ENCODE measurements around the gene ARHGEF12.

The ARHGEF12 gene

DNA sequence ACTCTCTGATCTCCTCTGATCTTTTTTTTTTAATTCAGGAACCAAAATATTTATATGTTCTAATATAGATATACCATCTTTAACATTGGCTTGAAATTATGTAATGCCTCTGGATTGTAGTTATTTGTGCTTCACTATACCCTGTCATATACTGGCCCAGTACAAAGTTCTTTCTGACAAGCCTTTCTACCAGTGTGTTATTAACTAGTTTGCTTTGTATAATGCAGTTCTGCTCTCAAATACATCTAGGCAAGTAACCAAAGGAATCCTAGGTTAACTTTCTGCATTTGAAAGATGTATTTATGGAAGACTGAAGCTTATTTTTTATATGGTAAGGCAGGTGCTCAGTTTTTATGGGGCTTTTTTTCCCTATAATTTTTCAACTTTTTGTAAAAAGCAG is 36.1 kb downstream of the ARHGEF12 start:
- Histone ChIP-seq H3K23ac (ENCODE audit: low read length in 2 of 2) (no peak overlapping the region), H2BK12ac (ENCODE audit: low read length in 2 of 2) (no peak overlapping the region), H3K4me1 (ENCODE audit: control insufficient read depth, insufficient read depth, low read depth, low read length) (peaks cover 3% of the 10 kb centered on the region), H3K36me3 (ENCODE audit: control insufficient read depth in 1 of 2, insufficient read depth in 2 of 2, low read depth in 1 of 2, low read length in 2 of 2) (no peaks in the 10 kb centered on the region), H4K8ac (ENCODE audit: low read length) (no peak overlapping the region), H3K4me3 (ENCODE audit: insufficient read depth in 1 of 2, low read depth in 1 of 2, low read length in 2 of 2) (no peak overlapping the region), H2BK5ac (ENCODE audit: low read depth, low read length, poor library complexity, severe bottlenecking) (no peak overlapping the region), H2BK120ac (ENCODE audit: low read depth, low read length) (no peak overlapping the region), H2AK5ac (ENCODE audit: low read length, severe bottlenecking) (no peak overlapping the region), H3K9me3 (ENCODE audit: control insufficient read depth, low read length) (no peaks in the 10 kb centered on the region), H2BK15ac (ENCODE audit: low read depth, poor library complexity, severe bottlenecking) (no peak overlapping the region), H3K27me3 (ENCODE audit: control insufficient read depth in 1 of 2, insufficient read depth in 1 of 2, low read length in 2 of 2) (no peaks in the 10 kb centered on the region), H3K27ac (ENCODE audit: low read length, poor library complexity, severe bottlenecking) (no peak overlapping the region), H3K9ac (ENCODE audit: low read length) (no peak overlapping the region), H3K4me2 (ENCODE audit: low read length, poor library complexity, severe bottlenecking) (no peak overlapping the region), H4K91ac (ENCODE audit: low read length) (no peak overlapping the region), H3K79me1 (replicated peaks; ENCODE audit: low read length, poor library complexity, severe bottlenecking) (no peaks in the 10 kb centered on the region), H2AFZ (ENCODE audit: low read depth, low read length) (no peak overlapping the region), H3K4ac (ENCODE audit: low read depth in 1 of 2, low read length in 2 of 2) (no peak overlapping the region), H3K14ac (ENCODE audit: low read length in 2 of 2) (no peak overlapping the region), H3K18ac (ENCODE audit: low read depth in 1 of 2, low read length in 2 of 2) (no peak overlapping the region)
- no peak for DNase-seq

DNA sequence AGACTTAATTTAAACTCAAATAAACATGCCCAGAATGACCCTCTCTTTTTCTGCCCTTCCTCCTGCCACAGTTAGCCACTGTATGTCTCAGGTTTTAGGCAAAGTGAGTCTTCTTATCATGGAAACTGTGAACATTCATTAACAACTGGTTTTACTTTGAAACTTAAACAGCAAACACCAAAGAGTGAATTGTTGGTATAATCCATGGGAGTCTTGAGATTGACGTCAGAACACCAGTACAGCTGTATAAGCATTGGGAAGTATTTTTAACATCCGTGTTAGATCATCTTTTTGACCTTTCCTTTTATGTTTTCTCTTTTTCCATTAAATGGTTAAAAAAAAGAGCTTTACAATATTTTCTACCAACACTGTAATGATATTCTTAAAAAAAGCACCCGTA is 38.9 kb downstream of the ARHGEF12 start:
- H3K9me3 ChIP-seq (ENCODE audit: control insufficient read depth, low read length) = peaks cover 4% of the 10 kb centered on the region
- H3K9ac ChIP-seq (ENCODE audit: low read length) = no peak overlapping the region
- no CpG with 5 or more reads among the region's 3 CpGs for WGBS
- no peak overlapping the region for H2BK120ac ChIP-seq (ENCODE audit: low read depth, low read length)
- no peak overlapping the region for H4K91ac ChIP-seq (ENCODE audit: low read length)
- no peak overlapping the region for H3K4ac ChIP-seq (ENCODE audit: low read depth in 1 of 2, low read length in 2 of 2)
- H2BK12ac ChIP-seq (ENCODE audit: low read length in 2 of 2) = no peak overlapping the region
- H3K14ac ChIP-seq (ENCODE audit: low read length in 2 of 2) = no peak overlapping the region
- H3K36me3 ChIP-seq (ENCODE audit: control insufficient read depth in 1 of 2, insufficient read depth in 2 of 2, low read depth in 1 of 2, low read length in 2 of 2) = no peaks in the 10 kb centered on the region
- peak overlapping the region; percentile 73 for H3K27ac ChIP-seq (ENCODE audit: low read length, poor library complexity, severe bottlenecking)
- H2BK5ac ChIP-seq (ENCODE audit: low read depth, low read length, poor library complexity, severe bottlenecking) = no peak overlapping the region
- H2BK15ac ChIP-seq (ENCODE audit: low read depth, poor library complexity, severe bottlenecking) = no peak overlapping the region
- H2AFZ ChIP-seq (ENCODE audit: low read depth, low read length) = no peak overlapping the region
- no peaks in the 10 kb centered on the region for H3K27me3 ChIP-seq (ENCODE audit: control insufficient read depth in 1 of 2, insufficient read depth in 1 of 2, low read length in 2 of 2)
- no peak overlapping the region for H2AK5ac ChIP-seq (ENCODE audit: low read length, severe bottlenecking)
- no peak overlapping the region for H3K4me2 ChIP-seq (ENCODE audit: low read length, poor library complexity, severe bottlenecking)
- no peak overlapping the region for H4K8ac ChIP-seq (ENCODE audit: low read length)
- no peak overlapping the region for H3K23ac ChIP-seq (ENCODE audit: low read length in 2 of 2)
- no peaks in the 10 kb centered on the region for H3K4me1 ChIP-seq (ENCODE audit: control insufficient read depth, insufficient read depth, low read depth, low read length)
- H3K79me1 ChIP-seq (replicated peaks; ENCODE audit: low read length, poor library complexity, severe bottlenecking) = no peaks in the 10 kb centered on the region
- H3K4me3 ChIP-seq (ENCODE audit: insufficient read depth in 1 of 2, low read depth in 1 of 2, low read length in 2 of 2) = no peak overlapping the region
- DNase-seq = no peak
- no peak overlapping the region for H3K18ac ChIP-seq (ENCODE audit: low read depth in 1 of 2, low read length in 2 of 2)

DNA sequence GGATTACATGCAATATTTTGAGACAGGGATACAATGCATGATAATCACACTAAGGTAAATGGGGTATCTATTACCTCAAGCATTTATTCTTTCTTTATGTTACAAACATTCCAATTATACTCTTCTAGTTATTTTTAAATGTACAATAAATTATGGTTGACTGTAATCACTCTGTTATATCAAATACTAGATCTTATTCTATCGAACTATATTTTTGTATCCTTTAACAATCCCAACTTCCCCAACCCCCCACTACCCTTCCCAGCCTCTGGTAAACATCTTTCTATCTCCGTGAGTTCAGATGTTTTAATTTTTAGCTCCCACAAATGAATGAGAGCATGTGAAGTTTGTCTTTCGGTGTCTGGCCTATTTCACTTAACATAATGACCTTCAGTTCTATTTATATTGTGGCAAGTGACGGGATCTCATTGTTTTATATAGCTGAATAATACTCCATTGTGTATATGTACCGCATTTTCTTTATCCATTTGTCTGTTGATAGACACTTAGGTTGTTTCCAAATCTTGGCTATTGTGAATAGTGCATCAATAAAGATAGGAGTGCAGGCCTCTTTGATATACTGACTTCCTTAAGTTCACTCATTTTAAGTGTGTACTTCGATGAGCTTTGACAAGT is 40.5 kb downstream of the ARHGEF12 start:
- H2BK120ac ChIP-seq (ENCODE audit: low read depth, low read length) = no peak overlapping the region
- no peak overlapping the region for H2BK12ac ChIP-seq (ENCODE audit: low read length in 2 of 2)

DNA sequence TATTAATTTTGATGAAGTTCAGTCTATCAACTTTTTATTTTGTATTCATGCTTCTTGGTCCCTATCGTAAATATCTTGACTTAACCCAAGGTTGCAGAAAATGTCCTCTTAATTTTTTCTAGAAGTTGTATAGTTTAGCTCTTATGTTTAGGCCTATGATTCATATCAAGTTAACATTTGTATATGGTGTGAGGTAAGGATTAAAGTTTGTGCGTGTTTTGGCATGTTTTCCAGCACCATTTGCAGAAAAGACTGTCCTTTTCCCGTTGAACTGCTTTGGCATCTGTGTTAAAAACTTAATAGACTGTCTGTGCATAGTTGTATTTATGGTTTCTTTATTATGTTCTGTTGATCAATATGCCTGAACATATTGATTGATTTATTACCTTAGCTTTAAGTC is 42.3 kb downstream of the ARHGEF12 start:
- Histone ChIP-seq H2BK120ac (ENCODE audit: low read depth, low read length) (no peak overlapping the region), H2BK5ac (ENCODE audit: low read depth, low read length, poor library complexity, severe bottlenecking) (no peak overlapping the region), H2BK12ac (ENCODE audit: low read length in 2 of 2) (no peak overlapping the region), H3K36me3 (ENCODE audit: control insufficient read depth in 1 of 2, insufficient read depth in 2 of 2, low read depth in 1 of 2, low read length in 2 of 2) (no peaks in the 10 kb centered on the region), H3K4me1 (ENCODE audit: control insufficient read depth, insufficient read depth, low read depth, low read length) (peaks cover 2% of the 10 kb centered on the region), H3K27me3 (ENCODE audit: control insufficient read depth in 1 of 2, insufficient read depth in 1 of 2, low read length in 2 of 2) (no peaks in the 10 kb centered on the region), H3K4ac (ENCODE audit: low read depth in 1 of 2, low read length in 2 of 2) (no peak overlapping the region), H4K91ac (ENCODE audit: low read length) (no peak overlapping the region), H3K9me3 (ENCODE audit: control insufficient read depth, low read length) (peaks cover 4% of the 10 kb centered on the region), H2BK15ac (ENCODE audit: low read depth, poor library complexity, severe bottlenecking) (no peak overlapping the region), H2AK5ac (ENCODE audit: low read length, severe bottlenecking) (no peak overlapping the region), H3K14ac (ENCODE audit: low read length in 2 of 2) (no peak overlapping the region), H2AFZ (ENCODE audit: low read depth, low read length) (no peak overlapping the region), H3K79me1 (replicated peaks; ENCODE audit: low read length, poor library complexity, severe bottlenecking) (no peaks in the 10 kb centered on the region), H3K27ac (ENCODE audit: low read length, poor library complexity, severe bottlenecking) (no peak overlapping the region), H3K4me3 (ENCODE audit: insufficient read depth in 1 of 2, low read depth in 1 of 2, low read length in 2 of 2) (no peak overlapping the region), H4K8ac (ENCODE audit: low read length) (no peak overlapping the region), H3K18ac (ENCODE audit: low read depth in 1 of 2, low read length in 2 of 2) (no peak overlapping the region), H3K4me2 (ENCODE audit: low read length, poor library complexity, severe bottlenecking) (no peak overlapping the region), H3K9ac (ENCODE audit: low read length) (no peak overlapping the region), H3K23ac (ENCODE audit: low read length in 2 of 2) (no peak overlapping the region)
- no peak for DNase-seq
- 50% methylated on average over 2 of the region's 3 CpGs for WGBS

More for the DNA sequence above, 40.5 kb downstream of the ARHGEF12 start:
- Histone ChIP-seq H3K4me1 (ENCODE audit: control insufficient read depth, insufficient read depth, low read depth, low read length) (peaks cover 2% of the 10 kb centered on the region), H3K4ac (ENCODE audit: low read depth in 1 of 2, low read length in 2 of 2) (no peak overlapping the region), H4K8ac (ENCODE audit: low read length) (no peak overlapping the region), H3K27me3 (ENCODE audit: control insufficient read depth in 1 of 2, insufficient read depth in 1 of 2, low read length in 2 of 2) (no peaks in the 10 kb centered on the region), H3K14ac (ENCODE audit: low read length in 2 of 2) (no peak overlapping the region), H4K91ac (ENCODE audit: low read length) (no peak overlapping the region), H3K4me2 (ENCODE audit: low read length, poor library complexity, severe bottlenecking) (no peak overlapping the region), H3K23ac (ENCODE audit: low read length in 2 of 2) (no peak overlapping the region), H2BK5ac (ENCODE audit: low read depth, low read length, poor library complexity, severe bottlenecking) (no peak overlapping the region), H3K9ac (ENCODE audit: low read length) (no peak overlapping the region), H2BK15ac (ENCODE audit: low read depth, poor library complexity, severe bottlenecking) (no peak overlapping the region), H3K27ac (ENCODE audit: low read length, poor library complexity, severe bottlenecking) (no peak overlapping the region), H2AFZ (ENCODE audit: low read depth, low read length) (no peak overlapping the region), H3K36me3 (ENCODE audit: control insufficient read depth in 1 of 2, insufficient read depth in 2 of 2, low read depth in 1 of 2, low read length in 2 of 2) (no peaks in the 10 kb centered on the region), H2AK5ac (ENCODE audit: low read length, severe bottlenecking) (no peak overlapping the region), H3K79me1 (replicated peaks; ENCODE audit: low read length, poor library complexity, severe bottlenecking) (no peaks in the 10 kb centered on the region), H3K18ac (ENCODE audit: low read depth in 1 of 2, low read length in 2 of 2) (no peak overlapping the region), H3K9me3 (ENCODE audit: control insufficient read depth, low read length) (peaks cover 4% of the 10 kb centered on the region), H3K4me3 (ENCODE audit: insufficient read depth in 1 of 2, low read depth in 1 of 2, low read length in 2 of 2) (no peak overlapping the region)
- WGBS = 67% methylated on average over 1 of the region's 6 CpGs
- DNase-seq = peak; percentile 35

Data from mesenchymal stem cell (in vitro differentiated cells and primary cell).